Globus pallidus (tissue), 1 donor: ENCODE data around the gene MAGEA11.
"Not testable (repeated sequence)": the region's sequence is repeated elsewhere in the genome, so short reads cannot be mapped to it uniquely, and the experiment has no call there.

Experiments
- DNase-seq: peaks from one replicate; pipeline ENCODE4 v3.0.0-alpha.2; 2015; ENCODE audit warnings: low spot score

The MAGEA11 gene

GRCh38 chrX:149718757-149719156, 6.9 kb downstream of the MAGEA11 start:
- DNase-seq: no peak

- DNase-seq: no peak
These were observed 8.3 kb downstream of the MAGEA11 start for GRCh38 chrX:149720021-149720689.

DNA sequence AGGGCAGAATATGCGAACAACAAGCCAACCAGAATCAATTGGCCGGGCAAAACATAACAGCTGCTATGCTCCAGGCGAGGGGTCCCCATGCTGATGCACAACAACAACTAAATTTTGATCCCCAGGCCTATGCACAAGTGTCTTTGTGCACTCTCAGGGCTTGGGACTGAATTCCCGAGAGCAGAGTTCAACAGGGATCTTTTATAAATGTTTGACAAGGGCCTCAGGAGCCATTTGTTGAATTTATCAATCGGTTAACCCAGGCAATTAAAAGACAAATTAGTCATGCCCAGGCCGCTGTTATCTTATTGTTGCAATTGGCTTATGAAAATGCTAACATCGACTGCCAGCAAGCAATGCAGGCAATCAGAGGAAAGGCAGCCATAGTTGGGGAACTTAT, 9.4 kb downstream of the MAGEA11 start:
- DNase-seq: not testable (repeated sequence)

- no peak for DNase-seq
These were observed 9.9 kb downstream of the MAGEA11 start for GRCh38 chrX:149721778-149722177.

DNA sequence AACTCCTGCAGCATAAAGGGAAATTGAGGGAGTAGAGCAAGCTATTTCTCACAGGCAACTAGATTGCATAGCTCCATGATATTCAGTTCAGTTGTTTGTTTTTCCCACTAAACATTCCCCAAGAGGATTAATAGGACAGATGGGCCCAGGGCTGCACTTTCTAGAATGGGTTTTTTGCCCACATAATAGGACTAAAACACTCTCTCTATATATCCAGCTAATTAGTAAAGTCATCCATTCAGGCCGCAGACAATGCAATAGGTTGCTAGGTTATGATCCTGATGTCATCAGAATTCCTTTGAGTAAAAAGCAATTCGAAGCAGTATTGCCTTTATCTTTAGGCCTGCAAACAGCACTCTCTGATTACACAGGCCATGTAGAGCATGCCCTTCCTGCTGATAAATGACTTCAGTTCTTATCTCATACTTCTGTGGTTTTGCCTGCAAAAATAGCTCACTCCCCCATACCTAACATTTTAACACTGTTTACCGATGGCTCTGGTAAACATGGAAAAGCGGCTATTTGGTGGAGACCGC, 11.8 kb downstream of the MAGEA11 start:
- not testable (repeated sequence) for DNase-seq

GRCh38 chrX:149727308-149727707, 15.4 kb downstream of the MAGEA11 start:
- DNase-seq: not testable (repeated sequence)

GRCh38 chrX:149742269-149742668, 30.4 kb downstream of the MAGEA11 start:
- DNase-seq: not testable (repeated sequence)

DNA sequence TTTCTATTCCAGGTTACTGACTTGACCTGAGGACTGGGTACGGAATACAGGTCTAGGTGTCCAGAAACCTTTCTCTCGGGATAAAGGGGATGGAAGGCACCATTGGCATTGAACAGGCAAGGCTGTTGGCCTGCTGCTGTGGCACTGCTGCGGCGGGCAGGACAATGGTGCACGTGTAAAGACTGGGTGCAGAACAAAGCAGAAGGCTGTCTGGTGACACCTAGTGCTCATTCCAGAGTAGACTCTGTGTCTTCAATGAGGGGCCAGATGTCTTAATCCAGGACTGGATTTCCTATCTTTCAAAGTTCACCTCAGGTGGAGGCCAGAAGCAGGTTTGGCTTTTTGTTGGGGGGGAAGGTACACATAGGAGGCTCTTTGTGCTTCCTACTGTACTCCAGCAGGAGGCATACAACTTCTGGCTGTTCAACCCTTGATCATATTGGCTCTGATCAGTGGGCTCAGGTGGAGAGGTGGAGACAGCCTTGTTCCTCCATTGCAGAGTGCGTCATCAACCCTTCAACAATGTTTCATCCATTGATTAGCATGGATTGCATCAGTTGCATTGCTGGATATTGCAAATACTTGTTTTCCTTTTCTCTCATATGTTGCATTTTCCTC, 34.6 kb downstream of the MAGEA11 start:
- not testable (repeated sequence) for DNase-seq

DNA sequence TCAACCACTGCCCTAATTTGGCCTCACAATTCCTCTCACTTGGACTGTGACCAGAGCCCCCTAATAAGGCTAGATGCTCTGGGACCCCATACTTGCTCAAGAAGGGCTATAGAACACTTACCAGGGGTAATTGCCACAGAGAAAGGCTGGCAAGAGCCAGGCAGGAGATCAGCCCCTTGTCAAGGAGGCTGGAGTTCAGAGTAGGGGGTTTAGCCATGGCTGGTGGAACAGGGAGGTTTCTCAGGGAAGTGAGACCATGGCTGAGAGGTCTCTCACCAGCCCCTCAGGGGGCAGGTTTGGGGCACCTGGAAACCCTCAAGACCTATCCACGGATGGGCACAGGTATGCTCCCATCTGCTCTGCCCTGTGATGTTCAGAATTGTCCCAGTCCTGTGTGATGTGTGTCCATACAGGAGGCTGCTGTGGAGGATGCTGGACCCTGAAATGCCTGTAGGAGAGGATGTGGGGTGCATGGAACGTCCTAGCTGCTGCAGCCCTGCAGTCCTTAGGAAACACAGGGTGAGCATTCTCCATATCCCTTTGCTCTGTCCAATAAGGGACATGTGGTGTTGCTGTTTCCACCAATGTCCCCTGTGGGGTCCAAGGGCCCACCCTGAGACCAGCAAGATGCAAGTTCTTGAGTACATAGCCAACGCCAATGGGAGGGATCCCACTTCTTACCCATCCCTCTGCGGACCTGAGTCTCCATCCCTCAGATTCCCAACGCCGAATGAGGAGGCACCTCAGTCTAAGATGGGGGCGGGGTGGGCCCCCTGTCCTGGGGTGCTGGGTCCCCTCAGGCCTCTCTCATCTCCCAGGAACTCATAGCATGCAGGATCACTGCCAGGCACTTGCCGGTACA, 45.6 kb downstream of the MAGEA11 start:
- DNase-seq: no peak

DNA sequence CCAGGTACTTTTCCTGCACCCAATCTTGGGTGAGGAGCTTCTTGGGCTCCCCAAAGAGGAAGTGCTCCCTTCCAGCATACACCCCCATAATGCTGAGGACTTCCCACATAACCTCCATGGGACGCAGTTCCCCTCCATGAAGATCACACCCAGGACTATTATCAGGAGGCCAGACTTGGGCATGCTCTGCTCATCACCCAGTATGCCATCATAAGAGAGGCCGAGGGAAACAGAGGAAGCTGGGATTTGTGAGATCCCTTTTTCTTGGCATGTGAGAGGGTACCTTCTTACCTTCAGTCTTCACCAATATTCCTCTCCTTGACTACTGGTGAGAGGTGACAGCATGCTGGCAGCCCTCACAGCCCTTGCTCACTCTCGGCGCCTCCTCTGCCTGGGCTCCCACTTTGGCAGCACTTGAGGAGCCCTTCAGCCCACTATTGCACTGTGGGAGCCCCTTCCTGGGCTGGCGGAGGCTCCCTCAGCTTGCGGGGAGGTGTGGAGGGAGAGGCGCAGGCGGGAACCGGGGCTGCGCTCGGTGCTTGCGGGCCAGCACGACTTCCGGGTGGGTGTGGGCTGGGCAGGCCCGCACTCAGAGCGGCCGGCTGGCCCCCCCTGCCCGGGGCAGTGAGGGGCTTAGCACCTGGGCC, 46.3 kb downstream of the MAGEA11 start:
- no peak for DNase-seq

DNA sequence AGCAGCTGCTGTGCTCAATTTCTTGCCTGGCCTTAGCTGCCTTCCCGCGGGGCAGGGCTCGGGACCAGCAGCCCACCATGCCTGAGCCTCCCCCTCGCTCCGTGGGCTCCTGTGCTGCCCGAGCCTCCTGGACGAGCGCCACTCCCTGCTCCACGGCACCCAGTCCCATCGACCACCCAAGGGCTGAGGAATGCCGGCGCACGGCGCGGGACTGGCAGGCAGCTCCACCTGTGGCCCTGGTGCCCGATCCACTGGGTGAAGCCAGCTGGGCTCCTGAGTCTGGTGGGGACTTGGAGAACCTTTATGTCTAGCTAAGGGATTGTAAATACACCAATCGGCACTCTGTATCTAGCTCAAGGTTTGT, 46.8 kb downstream of the MAGEA11 start:
- not testable (repeated sequence) for DNase-seq

DNA sequence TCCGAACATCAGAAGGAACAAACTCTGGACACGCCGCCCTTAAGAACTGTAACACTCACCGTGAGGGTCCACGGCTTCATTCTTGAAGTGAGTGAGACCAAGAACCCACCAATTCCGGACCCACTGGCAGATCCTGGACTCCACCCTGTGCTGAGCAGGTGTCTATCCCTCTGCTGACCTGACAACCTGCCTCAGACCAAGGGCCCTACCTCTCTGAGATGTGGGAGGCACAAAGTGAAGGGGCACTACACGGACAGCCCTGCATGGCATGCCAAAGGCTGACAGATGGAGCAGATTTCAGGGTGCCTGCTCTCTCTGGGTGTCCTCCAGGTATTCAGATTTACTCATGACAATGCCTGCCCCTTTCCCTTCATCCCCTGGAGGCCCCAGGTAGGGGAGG, 48.0 kb downstream of the MAGEA11 start:
- DNase-seq: no peak

DNA sequence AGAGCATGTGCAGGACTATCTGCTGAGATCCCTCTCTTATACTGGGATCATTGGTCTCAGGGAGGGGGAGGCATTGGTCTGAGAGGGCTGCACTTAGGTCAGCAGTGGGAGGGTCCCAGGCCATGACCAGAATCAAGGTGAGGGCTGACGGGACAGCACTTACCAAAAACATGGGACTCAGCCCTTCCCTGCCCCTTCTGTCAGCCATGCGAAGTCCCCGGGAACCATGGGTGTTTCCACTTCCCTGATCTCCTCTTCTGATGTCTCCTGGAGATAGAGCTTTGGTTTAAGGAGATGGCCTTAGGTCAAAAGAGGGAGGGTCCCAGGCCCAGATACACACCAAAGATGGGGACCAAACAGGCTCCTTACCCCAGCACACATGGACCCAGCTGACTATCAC, 49.1 kb downstream of the MAGEA11 start:
- no peak for DNase-seq

- DNase-seq: not testable (repeated sequence)
These were observed 50.2 kb downstream of the MAGEA11 start for GRCh38 chrX:149761858-149762674.

- DNase-seq: no peak
These were observed 51.1 kb downstream of the MAGEA11 start for GRCh38 chrX:149762696-149763614.
